Stomach (tissue), 9 donors: ENCODE data around the gene ZNF333. TPM values are rescaled to one million over a fixed set of nuclear protein-coding genes. Genes with fewer than 3 reads are reported as not detected.

Source experiments
- DNase-seq, 2 donors: peaks; one replicate each; pipeline versions ENCODE4 v3.0.0 to v3.0.0-alpha.2; 2013 to 2019
- H3K27ac ChIP-seq, 5 donors: fragments of 200-600 bp in 4 of 5; sonication (generic) in 4 of 5; one replicate each; pipeline ENCODE4 v1.5.1; 2013 to 2019; ENCODE audit warnings: mild to moderate bottlenecking in 1 of 5, moderate library complexity in 1 of 5
- H3K27me3 ChIP-seq, 3 donors: fragments of 200-600 bp; sonication (generic); one replicate each; pipeline ENCODE4 v1.5.1; 2017 to 2019; ENCODE audit warnings: mixed run types in 1 of 3
- H3K36me3 ChIP-seq, 4 donors: fragments of 200-600 bp; sonication (generic); 1 replicate in 3 of 4; 2 replicates in 1 of 4; pipeline ENCODE4 v1.5.1; 2016 to 2019
- H3K4me1 ChIP-seq, 4 donors: fragments of 200-600 bp; sonication (generic); one replicate each; pipeline ENCODE4 v1.5.1; 2016 to 2019
- H3K4me3 ChIP-seq, 4 donors: fragments of 200-600 bp; sonication (generic) in 3 of 4; one replicate each; pipeline ENCODE4 v1.5.1; 2016 to 2019; ENCODE audit warnings: mild to moderate bottlenecking in 1 of 4
- H3K9me3 ChIP-seq, 4 donors: fragments of 200-600 bp; sonication (generic); one replicate each; pipeline ENCODE4 v1.5.1; 2016 to 2019
- CTCF ChIP-seq, 7 experiments: fragments of 450-650 bp in 4 of 7; fragments of 200-600 bp in 3 of 7; sonication (generic) in 3 of 7; IDR thresholded peaks; one replicate each; pipeline ENCODE4 v1.5.1; 2016 to 2019; ENCODE audit warnings: antibody characterized with exemption in 7 of 7, control low read depth in 2 of 7, mild to moderate bottlenecking in 1 of 7
- EP300 ChIP-seq: sonication (generic); formaldehyde crosslinking; IDR thresholded peaks from one replicate; pipeline ENCODE4 v1.6.1; 2017; ENCODE audit warnings: antibody characterized with exemption
- POLR2A ChIP-seq, 4 donors: fragments of 450-650 bp; IDR thresholded peaks; one replicate each; pipeline ENCODE4 v1.6.1; 2016; ENCODE audit warnings: antibody characterized with exemption in 4 of 4, control low read depth in 2 of 4, mild to moderate bottlenecking in 1 of 4, moderate library complexity in 1 of 4
- POLR2AphosphoS5 ChIP-seq, 3 donors: sonication (generic); formaldehyde crosslinking; IDR thresholded peaks; one replicate each; pipeline ENCODE4 v1.6.1; 2016; ENCODE audit warnings: antibody characterized with exemption in 3 of 3
- WGBS, 5 donors: extraction: QIAGEN DNeasy Blood & Tissue Kit in 3 of 5; methylation state at CpG; one replicate each; pipeline versions ENCODE4 v1.1.5 to v1.1.7; 2013 to 2018; 5-methylcytosine and 5-hydroxymethylcytosine counted together
- intact Hi-C: fragments of 100-400 bp; cut with DNase I; formaldehyde crosslinking; loops from one replicate; pipeline ENCODE4 v1.15.1; 2023; ENCODE audit warnings: low total_unique reads
- polyA plus RNA-seq, 3 donors: library from polyadenylated mRNA; stranded (reverse); fragments of 200-250 nt; gene quantifications; one replicate each; pipeline ENCODE4 v1.2.3, GENCODE V29; 2013
- total RNA-seq, 5 donors: library from RNA; depleted of rRNA; stranded (reverse); fragments of >200 nt; gene quantifications; one replicate each; pipeline versions ENCODE4 v1.1.0 to v1.2.3, GENCODE V29; 2014 to 2016
- donor health status: healthy with polysubstance abuse.
- donor health status: Bipolar disorder and iron deficiency.
- donor health status: healthy.

Gene ZNF333
- total and polyA plus RNA-seq, 8 donors, result 3.8 to 25.9 (median 5.2) TPM

- TF ChIP-seq CTCF (IDR thresholded peaks at IDR 0.05) (no peak), EP300 (no peak), POLR2AphosphoS5 (IDR thresholded peaks at IDR 0.05) (no peak), POLR2A (IDR thresholded peaks at IDR 0.05) (no peak)
- Histone ChIP-seq H3K9me3 (peaks cover 0 to 26% (median 3%) of the 10 kb centered on the region in 4 donors), H3K27ac (no peak overlapping the region), H3K36me3 (peaks cover 0 to 15% (median 0%) of the 10 kb centered on the region in 4 donors), H3K27me3 (no peaks in the 10 kb centered on the region), H3K4me1 (no peaks in the 10 kb centered on the region), H3K4me3 (no peak overlapping the region)
- WGBS, 5 donors, result 60 to 80% (median 78%) methylated on average over 5 of the region's 5 CpGs
- no peak for DNase-seq
- intact Hi-C loops, result no loop called here
Measured at GRCh38 chr19:14735915-14736314, 46.1 kb downstream of the ZNF333 start.

- peaks cover 0 to 43% (median 3%) of the 10 kb centered on the region in 4 donors for H3K36me3 ChIP-seq
- H3K27me3 ChIP-seq, result no peaks in the 10 kb centered on the region
- DNase-seq, result no peak
Measured at GRCh38 chr19:14746886-14747285, 57.0 kb downstream of the ZNF333 start.

GRCh38 chr19:14748601-14749000 is 58.8 kb downstream of the ZNF333 start:
- no peak for TF ChIP-seq POLR2AphosphoS5 (IDR thresholded peaks at IDR 0.05)
- no peak for TF ChIP-seq POLR2A (IDR thresholded peaks at IDR 0.05)
- TF ChIP-seq EP300, result no peak
- TF ChIP-seq CTCF (IDR thresholded peaks at IDR 0.05), result no peak
- intact Hi-C loops, result no loop called here
- H3K4me3 ChIP-seq, result no peak overlapping the region
- peaks cover 0 to 36% (median 0%) of the 10 kb centered on the region in 4 donors for H3K36me3 ChIP-seq
- no peaks in the 10 kb centered on the region for H3K9me3 ChIP-seq
- 58 to 81% (median 75%) methylated on average over 6 of the region's 6 CpGs for WGBS, 5 donors
- H3K27me3 ChIP-seq, result no peaks in the 10 kb centered on the region
- H3K4me1 ChIP-seq, result no peaks in the 10 kb centered on the region
- DNase-seq, result no peak
- H3K27ac ChIP-seq, result no peak overlapping the region

More at GRCh38 chr19:14746886-14747285, 57.0 kb downstream of the ZNF333 start:
- Histone ChIP-seq H3K27ac (no peak overlapping the region), H3K4me3 (no peak overlapping the region), H3K9me3 (peaks cover 0 to 2% (median 0%) of the 10 kb centered on the region in 4 donors), H3K4me1 (no peaks in the 10 kb centered on the region)
- intact Hi-C loops, result no loop called here
- TF ChIP-seq EP300 (no peak), POLR2AphosphoS5 (IDR thresholded peaks at IDR 0.05) (no peak)
- WGBS, 5 donors, result 62 to 82% (median 78%) methylated on average over 4 of the region's 4 CpGs

- intact Hi-C loops, result no loop called here
- peak in 1 of 2 donors; percentile 36 for DNase-seq
- TF ChIP-seq POLR2AphosphoS5 (IDR thresholded peaks at IDR 0.05) (no peak), POLR2A (IDR thresholded peaks at IDR 0.05) (no peak), CTCF (IDR thresholded peaks at IDR 0.05) (no peak), EP300 (no peak)
Measured at GRCh38 chr19:14758816-14759215, 69.0 kb downstream of the ZNF333 start.

GRCh38 chr19:14761607-14762006 is 71.8 kb downstream of the ZNF333 start:
- peaks cover 0 to 8% (median 1%) of the 10 kb centered on the region in 4 donors for H3K9me3 ChIP-seq
- H3K4me1 ChIP-seq, result no peaks in the 10 kb centered on the region
- no peak for DNase-seq
- no peak overlapping the region for H3K27ac ChIP-seq
- H3K4me3 ChIP-seq, result no peak overlapping the region
- intact Hi-C loops, result no loop called here
- WGBS, 5 donors, result 44 to 68% (median 53%) methylated on average over 5 of the region's 5 CpGs
- TF ChIP-seq EP300 (no peak), POLR2AphosphoS5 (IDR thresholded peaks at IDR 0.05) (no peak)
- H3K36me3 ChIP-seq, result peaks cover 0 to 18% (median 0%) of the 10 kb centered on the region in 4 donors
- H3K27me3 ChIP-seq, result peaks cover 0 to 6% (median 0%) of the 10 kb centered on the region in 3 donors

More at GRCh38 chr19:14758816-14759215, 69.0 kb downstream of the ZNF333 start:
- H3K4me3 ChIP-seq, result no peak overlapping the region
- H3K36me3 ChIP-seq, result peaks cover 0 to 5% (median 0%) of the 10 kb centered on the region in 4 donors
- WGBS, 5 donors, result 17 to 42% (median 25%) methylated on average over 15 to 16 of the region's 16 CpGs
- no peaks in the 10 kb centered on the region for H3K27me3 ChIP-seq
- H3K4me1 ChIP-seq, result no peaks in the 10 kb centered on the region
- H3K9me3 ChIP-seq, result peaks cover 0 to 8% (median 1%) of the 10 kb centered on the region in 4 donors
- H3K27ac ChIP-seq, result no peak overlapping the region
